Body of pancreas (tissue), 4 donors: ENCODE measurements around the gene ANTXR1.

ENCODE experiments used
- CTCF ChIP-seq, 7 experiments: fragments of 450-650 bp in 4 of 7; fragments of 200-600 bp in 3 of 7; sonication (generic) in 3 of 7; IDR thresholded peaks; one replicate each; pipeline ENCODE4 v1.5.1; 2016 to 2019; ENCODE audit warnings: antibody characterized with exemption in 7 of 7
- POLR2A ChIP-seq, 3 donors: fragments of 450-650 bp; IDR thresholded peaks; one replicate each; pipeline ENCODE4 v1.6.1; 2016; ENCODE audit warnings: antibody characterized with exemption in 3 of 3, mild to moderate bottlenecking in 2 of 3

GRCh38 chr2:69102041-69102593 is 89.1 kb downstream of the ANTXR1 start:
- TF ChIP-seq CTCF (IDR thresholded peaks at IDR 0.05) (no peak), POLR2A (IDR thresholded peaks at IDR 0.05) (no peak)
